ENCODE measurements around the gene ARHGAP4. TPM values are rescaled to one million over a fixed set of nuclear protein-coding genes. Genes with fewer than 3 reads are reported as not detected.

The ARHGAP4 gene
- total RNA-seq, 1 donor: 3.0 TPM

- no peak overlapping the region for H3K4me3 ChIP-seq (ENCODE audit: low read depth, low read length)
- DNase-seq (ENCODE audit: low read depth): no peak
- TF ChIP-seq, protein P1, sequence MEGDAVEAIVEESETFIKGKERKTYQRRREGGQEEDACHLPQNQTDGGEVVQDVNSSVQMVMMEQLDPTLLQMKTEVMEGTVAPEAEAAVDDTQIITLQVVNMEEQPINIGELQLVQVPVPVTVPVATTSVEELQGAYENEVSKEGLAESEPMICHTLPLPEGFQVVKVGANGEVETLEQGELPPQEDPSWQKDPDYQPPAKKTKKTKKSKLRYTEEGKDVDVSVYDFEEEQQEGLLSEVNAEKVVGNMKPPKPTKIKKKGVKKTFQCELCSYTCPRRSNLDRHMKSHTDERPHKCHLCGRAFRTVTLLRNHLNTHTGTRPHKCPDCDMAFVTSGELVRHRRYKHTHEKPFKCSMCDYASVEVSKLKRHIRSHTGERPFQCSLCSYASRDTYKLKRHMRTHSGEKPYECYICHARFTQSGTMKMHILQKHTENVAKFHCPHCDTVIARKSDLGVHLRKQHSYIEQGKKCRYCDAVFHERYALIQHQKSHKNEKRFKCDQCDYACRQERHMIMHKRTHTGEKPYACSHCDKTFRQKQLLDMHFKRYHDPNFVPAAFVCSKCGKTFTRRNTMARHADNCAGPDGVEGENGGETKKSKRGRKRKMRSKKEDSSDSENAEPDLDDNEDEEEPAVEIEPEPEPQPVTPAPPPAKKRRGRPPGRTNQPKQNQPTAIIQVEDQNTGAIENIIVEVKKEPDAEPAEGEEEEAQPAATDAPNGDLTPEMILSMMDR (IDR thresholded peaks at IDR 0.05; ENCODE audit: insufficient read depth, low read depth, low read length): no peak
Measured at GRCh38 chrX:153931748-153932147, 5.7 kb upstream of the ARHGAP4 start.

DNA sequence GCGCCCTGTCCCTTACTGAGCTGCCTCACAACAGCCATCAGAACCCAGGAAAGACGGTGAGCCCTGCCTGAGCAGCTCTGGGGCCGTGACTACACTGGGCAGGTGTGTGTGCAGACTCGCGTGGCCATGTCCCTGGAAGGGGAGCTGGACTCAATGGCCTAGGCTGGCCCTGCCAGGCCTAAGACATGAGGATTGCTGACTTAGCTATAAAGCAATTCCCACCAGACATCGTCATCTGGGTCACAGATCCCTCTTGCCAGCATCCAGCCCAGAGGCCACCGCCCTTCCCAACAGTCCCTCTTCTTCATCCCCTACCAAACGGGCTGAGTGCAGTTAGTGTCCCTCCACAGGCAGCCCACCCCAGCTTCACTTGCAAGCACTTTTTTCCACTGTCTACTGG lies 5.1 kb upstream of the ARHGAP4 start:
- no peak for DNase-seq (ENCODE audit: low read depth)
- TF ChIP-seq, protein P1 (IDR thresholded peaks at IDR 0.05; ENCODE audit: insufficient read depth, low read depth, low read length): no peak
- no peak overlapping the region for H3K4me3 ChIP-seq (ENCODE audit: low read depth, low read length)

GRCh38 chrX:153930011-153930910 lies 4.2 kb upstream of the ARHGAP4 start:
- no peak for DNase-seq (ENCODE audit: low read depth)
- no peak overlapping the region for H3K4me3 ChIP-seq (ENCODE audit: low read depth, low read length)
- TF ChIP-seq, protein P1 (IDR thresholded peaks at IDR 0.05; ENCODE audit: insufficient read depth, low read depth, low read length): no peak

DNA sequence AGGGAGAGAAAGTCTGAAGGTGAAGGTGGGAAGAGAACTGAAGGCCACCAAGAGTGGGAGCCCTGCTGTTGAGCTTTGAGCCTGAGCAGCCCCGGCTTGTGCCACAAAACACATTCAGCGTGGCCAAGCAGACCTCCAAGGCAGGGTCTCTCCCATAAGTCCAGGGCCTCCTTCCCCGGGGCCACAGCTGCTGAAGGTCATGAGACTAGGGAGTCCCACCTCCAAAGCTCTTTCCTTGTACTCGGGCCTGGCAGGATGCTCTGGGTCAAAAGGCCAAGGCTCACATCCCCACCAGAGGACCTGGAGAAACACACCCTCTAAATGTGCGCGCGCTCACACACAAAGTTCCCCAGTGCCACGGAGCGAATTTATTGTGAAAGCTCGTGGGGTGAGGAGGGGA lies 3.5 kb upstream of the ARHGAP4 start:
- no peak for DNase-seq (ENCODE audit: low read depth)
- TF ChIP-seq, protein P1 (IDR thresholded peaks at IDR 0.05; ENCODE audit: insufficient read depth, low read depth, low read length): no peak
- no peak overlapping the region for H3K4me3 ChIP-seq (ENCODE audit: low read depth, low read length)

GRCh38 chrX:153928846-153929245 lies 2.8 kb upstream of the ARHGAP4 start:
- TF ChIP-seq, protein P1 (IDR thresholded peaks at IDR 0.05; ENCODE audit: insufficient read depth, low read depth, low read length): no peak
- DNase-seq (ENCODE audit: low read depth): no peak
- no peak overlapping the region for H3K4me3 ChIP-seq (ENCODE audit: low read depth, low read length)

DNA sequence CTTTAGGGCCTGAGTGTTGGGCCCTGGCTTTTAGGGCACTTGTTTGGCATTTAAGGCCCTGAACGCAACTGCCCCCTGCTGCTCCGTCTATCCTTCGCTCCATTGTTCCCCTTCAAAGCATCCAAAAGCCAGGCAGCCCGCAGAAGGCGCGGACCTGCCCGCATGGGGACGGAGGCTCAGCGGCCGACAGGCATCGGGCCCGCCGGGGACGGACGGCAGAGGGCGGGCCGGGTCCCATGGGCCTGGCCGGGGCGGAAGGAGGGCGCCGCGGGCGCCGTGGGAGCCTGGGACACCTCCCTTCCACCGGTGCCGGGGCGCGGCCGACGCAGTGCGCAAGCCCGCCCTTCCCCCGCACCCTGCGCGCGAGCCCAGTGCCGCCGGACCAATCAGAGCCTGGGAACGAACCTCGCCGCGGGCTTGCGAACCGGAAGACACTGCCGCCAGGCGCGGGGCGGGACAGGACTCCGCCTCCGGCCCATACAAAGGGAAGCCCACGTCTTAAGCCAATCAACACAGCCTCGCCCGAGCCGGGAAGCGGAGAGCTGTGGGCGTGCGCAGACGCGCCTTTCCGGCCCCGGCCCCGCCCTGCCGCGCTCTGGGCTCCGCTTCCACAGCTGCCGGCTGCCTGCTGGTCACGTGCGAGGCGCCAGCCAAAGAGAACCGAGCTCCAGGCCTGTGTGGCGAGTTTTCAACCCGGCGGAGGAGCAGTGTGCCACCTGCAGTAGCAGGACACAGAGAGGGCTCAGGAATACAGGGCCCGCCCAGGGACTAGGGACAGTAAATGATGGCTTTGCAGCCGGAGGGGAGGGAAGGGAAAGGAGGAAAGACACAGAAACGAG lies 2.1 kb upstream of the ARHGAP4 start:
- DNase-seq (ENCODE audit: low read depth): peak; percentile 98
- peak overlapping the region; percentile 66 for H3K4me3 ChIP-seq (ENCODE audit: low read depth, low read length)
- TF ChIP-seq, protein P1 (IDR thresholded peaks at IDR 0.05; ENCODE audit: insufficient read depth, low read depth, low read length): no peak

Data from fibroblast of villous mesenchyme (primary cell).